AG09319 (cell line): ENCODE results near the gene CD101.

Source experiments
- DNase-seq: peaks from one replicate; pipeline ENCODE4 v3.0.0-alpha.2; 2010; ENCODE audit warnings: low read depth; ENCODE audit errors: extremely low read depth
- CTCF ChIP-seq: IDR thresholded peaks from 2 replicates; pipeline ENCODE4 v1.5.1; 2011; ENCODE audit warnings: low read depth, mild to moderate bottlenecking, inconsistent platforms, low read length, moderate library complexity

Gene CD101

DNA sequence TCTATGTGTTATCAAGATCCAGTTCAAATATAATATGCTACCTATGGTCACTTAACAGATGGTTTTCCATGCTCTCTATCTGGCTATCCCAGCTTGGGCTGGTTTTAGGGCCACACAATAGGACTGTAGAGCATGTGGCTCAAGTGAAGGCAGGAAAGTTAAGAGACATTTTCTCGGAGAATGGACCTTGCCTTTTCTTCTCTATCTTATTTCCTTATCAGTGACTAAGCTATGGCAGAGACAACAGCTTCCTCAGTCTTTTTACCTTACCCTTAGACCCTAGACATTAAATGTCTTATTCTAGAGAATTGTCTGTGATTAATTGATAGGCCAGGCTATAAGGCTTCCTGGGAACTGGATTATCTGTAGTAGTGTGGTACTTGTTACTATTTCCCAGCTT, 28.1 kb downstream of the CD101 start:
- TF ChIP-seq CTCF: no peak

DNA sequence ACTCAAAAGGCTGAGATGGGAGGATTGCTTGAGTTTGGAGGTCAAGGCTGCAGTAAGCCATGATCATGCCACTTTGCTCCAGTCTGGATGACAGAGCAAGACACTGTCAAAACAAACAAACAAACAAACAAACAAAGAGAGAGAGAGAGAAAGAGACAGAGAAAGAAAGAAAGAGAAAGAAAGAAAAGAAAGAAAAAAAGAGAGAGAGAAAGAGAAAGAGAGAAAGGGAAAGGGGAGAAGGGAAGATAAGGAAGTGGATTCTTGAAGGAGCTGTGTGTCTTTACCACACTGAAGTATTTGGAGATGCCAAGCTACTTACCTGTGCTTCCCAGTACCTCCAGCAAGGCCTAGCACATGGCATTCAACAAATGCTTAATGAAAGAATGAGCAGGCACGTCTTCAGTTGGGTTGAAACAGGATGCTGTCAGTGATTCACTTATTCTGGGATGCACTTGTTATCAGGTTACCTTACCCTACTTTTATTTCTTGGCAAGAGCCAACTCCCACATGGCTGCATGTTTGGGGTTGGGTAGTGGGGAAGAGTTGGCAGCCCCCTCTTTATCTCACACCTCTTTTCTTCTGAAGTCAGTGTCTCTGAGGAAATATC, 28.8 kb downstream of the CD101 start:
- DNase-seq: no peak

More for the DNA sequence above, 28.1 kb downstream of the CD101 start:
- no peak for DNase-seq

DNA sequence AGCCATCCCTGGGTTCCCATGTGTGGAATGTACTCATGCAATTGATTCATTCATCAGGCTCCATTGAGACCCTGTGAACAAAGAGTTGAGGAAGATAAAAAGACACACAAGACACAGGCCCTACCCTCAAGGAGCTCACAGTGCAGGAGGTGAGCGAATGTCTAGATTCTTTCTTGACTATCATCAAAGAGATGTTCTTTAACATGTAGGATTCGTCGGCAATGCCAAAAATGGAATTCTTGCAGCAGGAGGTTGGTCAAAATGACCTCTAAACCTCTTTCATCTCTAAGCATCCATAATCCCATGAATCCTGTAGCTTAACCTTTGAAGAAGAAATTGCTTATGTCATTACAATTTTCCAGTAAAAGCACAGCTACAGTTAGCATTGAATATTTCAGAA, 30.7 kb downstream of the CD101 start:
- no peak for DNase-seq
- no peak for TF ChIP-seq CTCF

More for the DNA sequence above, 28.8 kb downstream of the CD101 start:
- no peak for TF ChIP-seq CTCF

DNA sequence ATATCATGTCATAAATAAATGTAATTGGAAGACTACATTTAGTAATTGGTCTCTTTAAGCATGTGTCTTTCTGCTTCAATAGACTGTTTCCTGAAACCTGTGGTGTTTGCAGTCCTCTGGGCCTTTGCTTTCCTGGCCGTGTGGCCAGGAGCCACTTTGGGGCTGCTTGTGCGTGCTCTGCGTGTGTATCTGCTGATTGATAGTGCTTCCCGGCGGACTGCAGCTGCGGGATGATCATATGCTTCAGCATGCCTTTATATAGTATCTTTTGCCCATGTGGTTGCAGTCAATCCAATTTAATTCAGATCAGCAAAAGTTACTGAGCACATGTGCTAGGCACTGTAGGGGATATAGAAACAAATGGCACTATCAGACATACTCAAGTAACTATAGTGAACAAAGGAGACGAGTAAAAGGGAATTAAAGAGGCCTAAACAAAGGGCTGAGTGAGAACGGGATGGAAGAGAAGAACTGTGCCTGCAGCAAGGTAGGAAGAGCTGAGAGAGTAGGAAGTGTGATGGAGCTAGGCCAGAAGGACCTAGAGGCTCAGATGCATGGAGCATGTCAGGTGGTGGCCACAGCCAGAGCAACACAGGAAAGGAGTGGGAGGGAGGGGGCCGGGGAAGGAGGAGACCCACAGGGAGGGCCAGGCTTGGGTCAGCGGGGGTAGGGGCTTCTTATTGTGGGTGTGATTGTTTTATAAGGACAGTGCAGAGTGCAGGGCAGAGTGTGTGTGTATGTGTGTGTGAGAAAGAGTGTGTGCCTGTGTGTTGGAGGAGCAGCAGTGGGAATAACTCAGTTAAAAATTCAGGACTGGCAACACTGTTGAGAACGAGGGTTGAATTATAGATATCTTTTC, 31.4 kb downstream of the CD101 start:
- DNase-seq: no peak
- no peak for TF ChIP-seq CTCF

- DNase-seq: no peak
- TF ChIP-seq CTCF: no peak
These were observed 32.2 kb downstream of the CD101 start for GRCh38 chr1:117033772-117034171.

GRCh38 chr1:117034791-117035290, 33.3 kb downstream of the CD101 start:
- no peak for DNase-seq
- no peak for TF ChIP-seq CTCF

GRCh38 chr1:117036018-117036461, 34.5 kb downstream of the CD101 start:
- DNase-seq: no peak
- TF ChIP-seq CTCF: no peak
